HCEC 1CT (cell line): ENCODE data around the gene GPR132.
"Not testable (repeated sequence)": the region's sequence is repeated elsewhere in the genome, so short reads cannot be mapped to it uniquely, and the experiment has no call there.

Source experiments
- DNase-seq: peaks from one replicate; pipeline ENCODE4 v3.0.0-alpha.2; 2017

GPR132 gene

DNA sequence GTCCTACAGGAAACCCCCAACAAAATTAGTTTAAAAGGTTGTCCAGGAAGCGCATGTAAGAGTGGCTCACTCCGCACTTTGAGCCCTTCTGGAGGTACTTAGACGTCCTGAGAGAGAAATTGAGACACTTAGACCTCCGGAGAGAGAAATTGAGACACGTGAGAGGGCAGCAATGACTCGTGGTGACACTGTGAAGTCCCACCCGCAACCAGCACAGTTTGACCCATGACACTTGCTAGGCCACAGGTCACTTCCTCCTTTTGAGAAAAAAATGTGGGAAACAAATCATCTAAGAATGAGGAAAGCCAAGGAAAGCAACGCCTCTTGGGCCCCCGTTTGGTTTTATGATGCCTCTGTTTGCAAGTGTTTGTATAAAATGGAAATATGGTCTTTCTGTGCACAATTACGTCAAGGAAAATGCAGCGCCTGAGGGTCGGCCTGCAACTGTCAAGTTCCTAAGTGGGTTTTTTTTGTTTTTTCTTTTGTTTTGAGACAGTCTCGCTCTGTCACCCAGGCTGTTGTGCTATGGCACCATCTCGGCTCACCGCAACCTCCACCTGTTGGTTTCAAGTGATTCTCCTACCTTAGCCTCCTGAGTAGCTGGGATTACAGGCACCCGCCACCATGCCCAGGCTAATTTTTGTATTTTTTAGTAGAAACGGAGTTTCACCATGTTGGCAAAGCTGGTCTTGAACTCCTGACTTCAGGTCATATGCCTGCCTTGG is 30.8 kb downstream of the GPR132 start:
- DNase-seq, result no peak

GRCh38 chr14:105033412-105033900 is 31.8 kb downstream of the GPR132 start:
- not testable (repeated sequence) for DNase-seq

- not testable (repeated sequence) for DNase-seq
Observed at GRCh38 chr14:105032451-105032901, 32.8 kb downstream of the GPR132 start.

DNA sequence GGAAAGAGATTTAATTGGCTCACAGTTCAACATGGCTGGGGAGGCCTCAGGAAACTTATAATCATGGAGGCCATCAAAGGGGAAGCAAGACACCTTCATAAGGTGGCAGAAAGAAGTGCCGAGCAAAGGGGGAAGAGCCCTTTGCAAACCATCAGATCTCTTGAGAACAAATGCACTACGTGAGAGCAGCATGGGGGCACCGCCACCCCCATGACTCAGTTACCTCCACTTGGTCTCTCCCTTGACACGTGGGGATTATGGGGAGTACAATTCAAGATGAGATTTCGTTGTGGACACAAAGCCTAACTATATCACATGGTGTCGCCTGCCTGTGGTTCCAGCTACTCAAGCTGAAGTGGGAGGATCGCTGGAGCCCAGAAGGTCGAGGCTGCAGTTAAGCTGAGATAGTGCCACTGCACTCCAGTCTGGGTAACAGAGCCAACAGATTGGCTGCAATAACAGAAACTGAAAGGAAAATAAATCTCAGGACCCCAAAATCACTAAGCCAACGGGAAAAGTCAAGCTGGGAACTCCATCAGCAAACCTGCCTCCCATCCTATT is 34.3 kb downstream of the GPR132 start:
- no peak for DNase-seq

- no peak for DNase-seq
Observed at GRCh38 chr14:105030194-105030593, 35.0 kb downstream of the GPR132 start.

- no peak for DNase-seq
Observed at GRCh38 chr14:105029402-105029801, 35.8 kb downstream of the GPR132 start.

- no peak for DNase-seq
Observed at GRCh38 chr14:105028251-105028927, 36.8 kb downstream of the GPR132 start.

GRCh38 chr14:105027718-105028117 is 37.5 kb downstream of the GPR132 start:
- DNase-seq, result not testable (repeated sequence)

DNA sequence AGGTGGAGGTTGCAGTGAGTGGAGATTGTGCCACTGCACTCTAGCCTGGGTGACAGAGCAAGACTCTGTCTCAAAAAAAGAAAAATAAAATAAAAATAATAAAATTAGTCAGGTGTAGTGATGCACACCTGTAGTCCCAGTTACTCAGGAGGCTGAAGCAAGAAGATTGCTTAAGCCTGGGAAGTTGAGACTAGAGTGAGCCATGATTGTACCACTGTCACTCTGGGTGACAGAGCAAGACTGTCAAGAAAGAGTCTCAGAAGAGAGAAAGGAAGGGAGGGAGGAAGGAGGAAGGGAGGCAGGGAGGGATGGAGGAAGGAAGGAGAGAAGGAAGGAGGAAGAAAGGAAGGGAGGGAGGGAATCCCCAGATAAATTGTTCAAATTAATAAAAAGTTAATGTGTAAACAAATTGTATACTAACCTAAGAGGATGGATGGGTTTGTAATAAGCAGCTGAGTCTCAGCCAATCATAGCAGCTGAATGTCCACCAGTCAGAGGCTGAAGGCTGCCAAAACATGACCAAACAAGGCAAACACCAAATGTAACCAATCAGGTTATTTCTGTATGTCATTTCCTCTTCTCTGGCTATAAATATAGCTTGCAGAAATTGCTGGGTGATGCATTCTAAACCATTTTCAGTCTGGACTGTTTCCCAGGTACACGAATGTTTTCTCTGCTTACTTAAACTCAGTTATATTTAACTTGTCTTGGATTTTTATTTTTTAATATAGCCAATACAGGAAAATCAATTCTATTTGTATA is 38.2 kb downstream of the GPR132 start:
- peak; percentile 72 for DNase-seq

DNA sequence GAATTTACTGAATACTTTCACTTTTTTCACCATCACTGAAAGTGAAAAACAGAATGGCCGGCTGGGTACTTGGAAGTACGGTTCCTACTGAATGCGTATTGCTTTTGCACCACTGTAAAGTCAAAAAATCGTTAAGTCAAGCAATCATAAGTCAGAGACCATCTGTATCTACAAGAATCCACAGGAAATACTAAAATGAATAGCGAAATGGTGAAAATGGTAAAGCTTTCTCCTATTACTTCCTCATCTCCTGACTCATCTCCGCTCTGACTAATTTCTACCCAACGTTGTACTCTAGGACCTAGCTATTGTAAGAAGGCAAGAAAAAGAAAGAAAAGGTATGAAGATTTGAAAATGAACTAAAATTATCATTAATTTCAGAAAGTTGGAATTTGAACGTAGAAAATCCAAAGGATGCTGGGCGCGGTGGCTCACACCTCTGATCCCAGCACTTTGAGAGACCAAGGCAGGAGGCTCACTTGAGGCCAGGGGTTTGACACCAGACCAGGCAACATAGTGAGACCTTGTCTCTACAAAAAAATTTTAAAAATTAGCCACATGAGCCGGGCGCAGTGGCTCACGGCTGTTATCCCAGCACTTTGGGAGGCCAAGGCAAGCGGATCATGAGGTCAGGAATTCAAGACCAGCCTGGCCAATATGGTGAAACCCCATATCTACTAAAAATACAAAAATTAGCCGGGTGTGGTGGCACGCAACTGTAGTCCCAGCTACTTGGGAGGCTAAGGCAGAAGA is 39.0 kb downstream of the GPR132 start:
- peak; percentile 87 for DNase-seq

- DNase-seq, result no peak
Observed at GRCh38 chr14:105025429-105025828, 39.8 kb downstream of the GPR132 start.

GRCh38 chr14:105023791-105024480 is 41.3 kb downstream of the GPR132 start:
- DNase-seq, result peak; percentile 85

DNA sequence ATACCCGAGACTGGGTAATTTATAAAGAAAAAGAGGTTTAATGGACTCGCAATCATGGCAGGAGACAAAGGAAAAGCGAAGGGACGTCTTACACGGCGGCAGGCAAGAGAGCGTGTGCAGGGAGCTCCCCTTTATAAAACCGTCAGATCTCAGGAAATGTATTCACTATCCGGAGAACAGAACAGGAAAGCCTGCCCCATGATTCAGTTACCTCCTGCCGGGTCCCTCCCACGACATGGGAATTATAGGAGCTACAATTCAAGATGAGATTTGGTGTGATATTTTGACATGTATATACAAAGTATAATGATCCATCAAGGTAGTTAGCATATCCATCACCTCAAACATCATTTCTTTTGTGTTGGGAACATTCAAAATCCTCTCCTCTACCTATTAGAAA is 42.1 kb downstream of the GPR132 start:
- no peak for DNase-seq

DNA sequence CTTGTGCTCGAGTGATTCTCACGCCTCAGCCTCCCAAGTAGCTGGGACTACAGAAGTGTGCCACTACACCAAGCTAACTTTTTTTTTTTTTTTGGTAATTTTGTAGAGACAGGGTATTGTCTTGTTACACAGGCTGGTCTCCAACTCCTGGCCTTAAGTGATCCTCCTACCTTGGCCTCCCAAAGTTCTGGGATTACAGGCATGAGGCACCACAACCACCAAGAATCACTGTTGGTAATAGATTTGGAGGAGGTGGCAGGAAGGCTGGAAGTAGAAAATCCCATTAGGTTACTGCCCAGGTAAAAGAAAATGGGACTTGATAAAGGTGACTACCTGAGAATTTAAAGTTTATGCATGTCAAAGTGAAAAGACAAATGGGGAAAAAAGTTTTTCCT is 43.0 kb downstream of the GPR132 start:
- DNase-seq, result no peak

- peak; percentile 23 for DNase-seq
Observed at GRCh38 chr14:105021656-105022275, 43.5 kb downstream of the GPR132 start.

- DNase-seq, result peak; percentile 96
Observed at GRCh38 chr14:105020815-105021655, 44.2 kb downstream of the GPR132 start, which contains the start of gene CDCA4. Gene CDCA4, minus strand, starts transcription at chr14:105021083. Its CDS starts 9,154 bp downstream, at chr14:105011929.

GRCh38 chr14:105019861-105020814 is 45.1 kb downstream of the GPR132 start:
- peak; percentile 22 for DNase-seq

DNA sequence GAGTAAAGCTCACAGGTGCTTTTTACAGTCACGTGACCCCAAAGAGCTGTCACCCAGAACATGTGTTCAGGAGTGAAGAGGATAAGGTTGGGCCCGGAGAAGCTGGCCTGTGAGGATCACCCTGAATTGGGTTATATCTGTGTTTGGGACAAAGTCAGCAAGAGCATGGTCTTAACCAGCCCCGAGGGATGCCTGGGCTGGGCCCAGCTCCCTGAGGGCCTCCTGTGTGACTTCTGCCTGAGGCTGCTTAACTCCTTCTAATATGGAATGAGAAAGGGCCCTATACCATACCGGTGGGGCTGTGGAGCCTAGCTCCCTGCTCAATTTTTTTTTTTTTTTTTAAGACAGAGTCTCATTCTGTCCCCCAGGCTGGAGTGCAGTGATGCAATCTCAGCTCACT is 46.8 kb downstream of the GPR132 start:
- no peak for DNase-seq

- DNase-seq, result no peak
Observed at GRCh38 chr14:105015905-105016304, 49.3 kb downstream of the GPR132 start.
